Activated CD8-positive, alpha-beta T cell treated with anti-CD3 and anti-CD28 coated beads, Interleukin-2, amount 10 ng/mL, durations not matched to agents 7 days and 5 days (primary cell): Measurements from ENCODE around the gene LAMP5. TPM values are rescaled to one million over a fixed set of nuclear protein-coding genes. Genes with fewer than 3 reads are reported as not detected.

Experiments used
- ATAC-seq: fragments of 150-1000 bp; cut with Tn5 transposase; one replicate; pipeline ENCODE4 v1.10.0; 2021; ENCODE audit warnings: moderate library complexity
- CTCF ChIA-PET: fragments of 350-600 bp; sonication (Branson Sonifier 250); formaldehyde crosslinking; loops from one replicate; lab custom pipeline; 2021; ENCODE audit warnings: antibody characterized with exemption; lab: Charles Lee
- POLR2A ChIA-PET: fragments of 350-600 bp; sonication (Branson Sonifier 250); formaldehyde crosslinking; loops from one replicate; lab custom pipeline; 2021; ENCODE audit warnings: antibody characterized with exemption; lab: Charles Lee
- DNase-seq: peaks from one replicate; pipeline ENCODE4 v3.0.0-alpha.2; 2020
- H3K27ac Mint-ChIP-seq: one replicate; pipeline ENCODE4 v1.8.0; 2021; ENCODE audit warnings: mild to moderate bottlenecking, mixed read lengths
- H3K27me3 Mint-ChIP-seq: one replicate; pipeline ENCODE4 v1.8.0; 2021; ENCODE audit warnings: low read depth, mixed read lengths
- H3K36me3 Mint-ChIP-seq: one replicate; pipeline ENCODE4 v1.8.0; 2021; ENCODE audit warnings: low read depth, mixed read lengths
- H3K4me1 Mint-ChIP-seq: one replicate; pipeline ENCODE4 v1.8.0; 2021; ENCODE audit warnings: low read depth, mixed read lengths
- H3K4me3 Mint-ChIP-seq: one replicate; pipeline ENCODE4 v1.8.0; 2021; ENCODE audit warnings: mild to moderate bottlenecking, mixed read lengths
- H3K9me3 Mint-ChIP-seq: one replicate; pipeline ENCODE4 v1.8.0; 2022; ENCODE audit warnings: mixed read lengths; ENCODE audit not compliant: insufficient read depth
- total RNA-seq, 2 experiments: library from RNA; stranded (reverse); gene quantifications; one replicate each; pipeline ENCODE4 v1.2.3, GENCODE V29; 2021

LAMP5 gene
- total RNA-seq, 2 experiments from 2014 or later = not detected

GRCh38 chr20:9517297-9518162 is 3.1 kb downstream of the LAMP5 start:
- no peak for ATAC-seq
- POLR2A ChIA-PET = no interaction called here
- Mint-ChIP-seq H3K4me1 (no peaks in the 10 kb centered on the region), H3K4me3 (no peak overlapping the region), H3K36me3 (no peaks in the 10 kb centered on the region), H3K27ac (no peak overlapping the region), H3K27me3 (peaks cover 54% of the 10 kb centered on the region), H3K9me3 (no peaks in the 10 kb centered on the region)
- CTCF ChIA-PET = no interaction called here
- DNase-seq = no peak

GRCh38 chr20:9518576-9519175 is 4.3 kb downstream of the LAMP5 start:
- Mint-ChIP-seq H3K9me3 (no peaks in the 10 kb centered on the region), H3K27me3 (peaks cover 52% of the 10 kb centered on the region), H3K4me1 (no peaks in the 10 kb centered on the region), H3K36me3 (no peaks in the 10 kb centered on the region), H3K27ac (no peak overlapping the region), H3K4me3 (no peak overlapping the region)
- no peak for DNase-seq
- ChIA-PET POLR2A (no interaction called here), CTCF (no interaction called here)
- ATAC-seq = no peak

- no peaks in the 10 kb centered on the region for H3K4me1 Mint-ChIP-seq
- ATAC-seq (no peak), DNase-seq (no peak)
- H3K36me3 Mint-ChIP-seq = no peaks in the 10 kb centered on the region
- H3K4me3 Mint-ChIP-seq = no peak overlapping the region
- H3K9me3 Mint-ChIP-seq = no peaks in the 10 kb centered on the region
- H3K27me3 Mint-ChIP-seq = peaks cover 40% of the 10 kb centered on the region
- H3K27ac Mint-ChIP-seq = no peak overlapping the region
- ChIA-PET POLR2A (no interaction called here), CTCF (interaction anchor here (1.3 kb wide), 1 partner anchor 49 kb away, joined by 3 read pairs; no protein-coding TSS in a partner anchor)
Measured at GRCh38 chr20:9520086-9520485, 5.7 kb downstream of the LAMP5 start.

- Mint-ChIP-seq H3K36me3 (no peaks in the 10 kb centered on the region), H3K9me3 (no peaks in the 10 kb centered on the region), H3K4me1 (no peaks in the 10 kb centered on the region), H3K4me3 (no peak overlapping the region), H3K27ac (no peak overlapping the region), H3K27me3 (peaks cover 5% of the 10 kb centered on the region)
- DNase-seq (no peak), ATAC-seq (no peak)
- ChIA-PET POLR2A (no interaction called here), CTCF (no interaction called here)
Measured at GRCh38 chr20:9523636-9524035, 9.2 kb downstream of the LAMP5 start.

GRCh38 chr20:9531581-9531980 is 17.2 kb downstream of the LAMP5 start:
- no peak overlapping the region for H3K4me3 Mint-ChIP-seq
- DNase-seq (no peak), ATAC-seq (no peak)
- H3K36me3 Mint-ChIP-seq = no peaks in the 10 kb centered on the region
- CTCF ChIA-PET = no interaction called here
- POLR2A ChIA-PET = no interaction called here
- no peaks in the 10 kb centered on the region for H3K9me3 Mint-ChIP-seq
- H3K27me3 Mint-ChIP-seq = no peaks in the 10 kb centered on the region
- H3K4me1 Mint-ChIP-seq = no peaks in the 10 kb centered on the region
- H3K27ac Mint-ChIP-seq = no peak overlapping the region

GRCh38 chr20:9532069-9532838 is 17.9 kb downstream of the LAMP5 start:
- no peaks in the 10 kb centered on the region for H3K36me3 Mint-ChIP-seq
- ATAC-seq (no peak), DNase-seq (no peak)
- CTCF ChIA-PET = no interaction called here
- no peaks in the 10 kb centered on the region for H3K4me1 Mint-ChIP-seq
- no peaks in the 10 kb centered on the region for H3K9me3 Mint-ChIP-seq
- H3K4me3 Mint-ChIP-seq = no peak overlapping the region
- H3K27me3 Mint-ChIP-seq = no peaks in the 10 kb centered on the region
- POLR2A ChIA-PET = no interaction called here
- H3K27ac Mint-ChIP-seq = no peak overlapping the region

- Mint-ChIP-seq H3K4me3 (no peak overlapping the region), H3K27me3 (no peaks in the 10 kb centered on the region), H3K36me3 (no peaks in the 10 kb centered on the region), H3K9me3 (no peaks in the 10 kb centered on the region), H3K4me1 (no peaks in the 10 kb centered on the region), H3K27ac (no peak overlapping the region)
- POLR2A ChIA-PET = no interaction called here
- CTCF ChIA-PET = no interaction called here
- ATAC-seq = no peak
- no peak for DNase-seq
Measured at GRCh38 chr20:9534025-9534424, 19.6 kb downstream of the LAMP5 start.

GRCh38 chr20:9535449-9535848 is 21.1 kb downstream of the LAMP5 start:
- Mint-ChIP-seq H3K36me3 (no peaks in the 10 kb centered on the region), H3K27me3 (no peaks in the 10 kb centered on the region), H3K4me1 (no peaks in the 10 kb centered on the region), H3K9me3 (no peaks in the 10 kb centered on the region), H3K27ac (no peak overlapping the region), H3K4me3 (no peak overlapping the region)
- CTCF ChIA-PET = no interaction called here
- ATAC-seq (no peak), DNase-seq (no peak)
- POLR2A ChIA-PET = no interaction called here

- Mint-ChIP-seq H3K27me3 (no peaks in the 10 kb centered on the region), H3K36me3 (no peaks in the 10 kb centered on the region), H3K9me3 (no peaks in the 10 kb centered on the region), H3K27ac (no peak overlapping the region), H3K4me1 (no peaks in the 10 kb centered on the region), H3K4me3 (no peak overlapping the region)
- ChIA-PET CTCF (no interaction called here), POLR2A (no interaction called here)
- no peak for DNase-seq
- ATAC-seq = no peak
Measured at GRCh38 chr20:9543214-9543613, 28.8 kb downstream of the LAMP5 start.

GRCh38 chr20:9550283-9550682 is 35.9 kb downstream of the LAMP5 start:
- no peak for ATAC-seq
- Mint-ChIP-seq H3K9me3 (no peaks in the 10 kb centered on the region), H3K27me3 (no peaks in the 10 kb centered on the region), H3K36me3 (no peaks in the 10 kb centered on the region), H3K4me1 (no peaks in the 10 kb centered on the region), H3K4me3 (no peak overlapping the region), H3K27ac (no peak overlapping the region)
- no peak for DNase-seq
- ChIA-PET CTCF (no interaction called here), POLR2A (no interaction called here)

- ATAC-seq = no peak
- Mint-ChIP-seq H3K4me1 (no peaks in the 10 kb centered on the region), H3K9me3 (no peaks in the 10 kb centered on the region), H3K4me3 (no peak overlapping the region), H3K27me3 (no peaks in the 10 kb centered on the region), H3K27ac (no peak overlapping the region), H3K36me3 (no peaks in the 10 kb centered on the region)
- DNase-seq = no peak
- ChIA-PET POLR2A (no interaction called here), CTCF (no interaction called here)
Measured at GRCh38 chr20:9550871-9551270, 36.5 kb downstream of the LAMP5 start.
